Measurements from ENCODE around the gene SF3A1. TPM values are rescaled to one million over a fixed set of nuclear protein-coding genes. Genes with fewer than 3 reads are reported as not detected.

SF3A1 gene
- total and polyA plus RNA-seq, 2 of the 8 experiments (the other 6 are each of a cell fraction or from before 2014, with no cell fraction given), result 27.8 to 285 TPM

- TF ChIP-seq CHD7 (IDR thresholded peaks at IDR 0.05; ENCODE audit: insufficient replicate concordance, low read length) (no peak), TBP (IDR thresholded peaks at IDR 0.05; ENCODE audit: low read depth, low read length) (no peak), ASH2L (IDR thresholded peaks at IDR 0.05; ENCODE audit: low read length) (no peak), NANOG (IDR thresholded peaks at IDR 0.05; ENCODE audit: insufficient read depth, low read depth, low read length, poor library complexity, severe bottlenecking) (no peak), KDM5A (IDR thresholded peaks at IDR 0.05; ENCODE audit: low read length) (no peak), CBX8 (IDR thresholded peaks at IDR 0.05; ENCODE audit: borderline replicate concordance, low read depth, low read length) (no peak), RXRA (IDR thresholded peaks at IDR 0.05; ENCODE audit: insufficient read depth, low read depth, low read length) (no peak), CBX5 (IDR thresholded peaks at IDR 0.05; ENCODE audit: low read depth, low read length) (no peak), POU5F1 (IDR thresholded peaks at IDR 0.05; ENCODE audit: low read depth, low read length) (no peak), BRCA1 (IDR thresholded peaks at IDR 0.05; ENCODE audit: low read depth, low read length) (no peak)
These were observed 43.5 kb upstream of the SF3A1 start (continued) for GRCh38 chr22:30400159-30400558.
